Measurements from ENCODE around the gene RXFP4. TPM values are rescaled to one million over a fixed set of nuclear protein-coding genes. Genes with fewer than 3 reads are reported as not detected.

Gene RXFP4
- total RNA-seq, 1 donor from 2014 or later: not detected

DNA sequence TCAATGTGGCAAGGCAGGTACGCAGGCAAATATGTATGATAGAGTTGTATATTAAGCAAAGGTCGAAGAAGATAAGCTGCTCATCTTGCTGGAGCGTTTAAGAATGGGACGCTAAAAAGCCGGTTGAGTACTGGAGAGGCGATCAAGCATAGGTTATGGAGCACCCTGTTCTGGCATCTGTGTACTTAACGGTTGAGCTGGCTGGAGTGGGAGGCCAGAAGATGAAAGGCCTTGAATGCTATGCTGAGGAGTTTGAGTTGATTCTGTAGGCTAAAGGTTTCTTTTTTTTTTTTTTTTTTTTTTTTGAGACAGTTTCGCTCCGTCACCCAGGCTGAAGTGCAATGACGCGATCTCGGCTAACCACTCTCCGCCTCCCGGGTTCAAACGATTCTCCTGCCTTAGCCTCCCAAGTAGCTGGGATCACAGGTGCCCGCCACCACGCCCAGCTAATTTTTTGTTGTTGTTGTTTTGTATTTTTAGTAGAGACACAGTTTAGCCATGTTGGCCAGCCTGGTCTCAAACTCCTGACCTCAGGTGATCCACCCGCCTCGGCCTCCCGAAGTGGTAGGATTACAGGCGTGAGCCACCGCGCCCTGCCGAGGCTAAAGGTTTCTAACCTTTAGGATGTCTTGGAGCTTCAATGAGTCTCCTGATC is 6.4 kb upstream of the RXFP4 start:
- Mint-ChIP-seq H3K4me1 (ENCODE audit: low read depth) (peaks cover 18% of the 10 kb centered on the region), H3K36me3 (ENCODE audit: insufficient read depth) (peaks cover 7% of the 10 kb centered on the region), H3K9me3 (ENCODE audit: low read depth) (no peaks in the 10 kb centered on the region), H3K27me3 (no peaks in the 10 kb centered on the region), H3K27ac (no peak overlapping the region), H3K4me3 (ENCODE audit: low read depth) (no peak overlapping the region)
- no peak for DNase-seq (ENCODE audit: low spot score, unreplicated experiment)
- TF ChIP-seq, protein P1, sequence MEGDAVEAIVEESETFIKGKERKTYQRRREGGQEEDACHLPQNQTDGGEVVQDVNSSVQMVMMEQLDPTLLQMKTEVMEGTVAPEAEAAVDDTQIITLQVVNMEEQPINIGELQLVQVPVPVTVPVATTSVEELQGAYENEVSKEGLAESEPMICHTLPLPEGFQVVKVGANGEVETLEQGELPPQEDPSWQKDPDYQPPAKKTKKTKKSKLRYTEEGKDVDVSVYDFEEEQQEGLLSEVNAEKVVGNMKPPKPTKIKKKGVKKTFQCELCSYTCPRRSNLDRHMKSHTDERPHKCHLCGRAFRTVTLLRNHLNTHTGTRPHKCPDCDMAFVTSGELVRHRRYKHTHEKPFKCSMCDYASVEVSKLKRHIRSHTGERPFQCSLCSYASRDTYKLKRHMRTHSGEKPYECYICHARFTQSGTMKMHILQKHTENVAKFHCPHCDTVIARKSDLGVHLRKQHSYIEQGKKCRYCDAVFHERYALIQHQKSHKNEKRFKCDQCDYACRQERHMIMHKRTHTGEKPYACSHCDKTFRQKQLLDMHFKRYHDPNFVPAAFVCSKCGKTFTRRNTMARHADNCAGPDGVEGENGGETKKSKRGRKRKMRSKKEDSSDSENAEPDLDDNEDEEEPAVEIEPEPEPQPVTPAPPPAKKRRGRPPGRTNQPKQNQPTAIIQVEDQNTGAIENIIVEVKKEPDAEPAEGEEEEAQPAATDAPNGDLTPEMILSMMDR (IDR thresholded peaks at IDR 0.05; ENCODE audit: unreplicated experiment): no peak

DNA sequence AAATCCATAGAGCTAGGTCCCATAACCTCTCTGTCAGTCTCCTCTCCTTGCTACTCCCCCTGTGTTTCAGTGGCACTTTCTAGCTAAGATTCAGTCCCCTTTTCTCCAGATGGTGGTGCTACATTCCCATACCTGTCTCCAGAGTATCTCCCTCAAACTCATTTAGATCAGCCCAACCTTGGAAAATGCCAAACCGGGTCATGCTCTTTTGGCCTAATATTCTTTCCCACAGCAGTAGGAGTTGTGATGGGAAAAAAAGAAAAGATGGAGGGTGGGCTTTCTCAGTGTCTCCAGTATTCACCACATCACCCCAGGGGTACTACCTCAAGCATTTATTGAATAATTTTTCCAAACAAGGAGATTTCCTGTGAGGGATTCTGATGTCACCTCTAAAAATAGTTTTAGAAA is 3.2 kb upstream of the RXFP4 start:
- Mint-ChIP-seq H3K4me3 (ENCODE audit: low read depth) (no peak overlapping the region), H3K4me1 (ENCODE audit: low read depth) (peaks cover 5% of the 10 kb centered on the region), H3K36me3 (ENCODE audit: insufficient read depth) (no peaks in the 10 kb centered on the region), H3K27me3 (no peaks in the 10 kb centered on the region), H3K9me3 (ENCODE audit: low read depth) (no peaks in the 10 kb centered on the region), H3K27ac (peak overlapping the region; percentile 63)
- TF ChIP-seq, protein P1 (IDR thresholded peaks at IDR 0.05; ENCODE audit: unreplicated experiment): peak; percentile 67
- no peak for DNase-seq (ENCODE audit: low spot score, unreplicated experiment)

- TF ChIP-seq, protein P1 (IDR thresholded peaks at IDR 0.05; ENCODE audit: unreplicated experiment): no peak
- no peaks in the 10 kb centered on the region for H3K9me3 Mint-ChIP-seq (ENCODE audit: low read depth)
- DNase-seq (ENCODE audit: low spot score, unreplicated experiment): no peak
- H3K4me3 Mint-ChIP-seq (ENCODE audit: low read depth): no peak overlapping the region
- H3K27me3 Mint-ChIP-seq: no peaks in the 10 kb centered on the region
- H3K27ac Mint-ChIP-seq: peak overlapping the region; percentile 71
- H3K36me3 Mint-ChIP-seq (ENCODE audit: insufficient read depth): no peaks in the 10 kb centered on the region
- H3K4me1 Mint-ChIP-seq (ENCODE audit: low read depth): peaks cover 17% of the 10 kb centered on the region
These were observed 901 bp upstream of the RXFP4 start for GRCh38 chr1:155940482-155940992.

DNA sequence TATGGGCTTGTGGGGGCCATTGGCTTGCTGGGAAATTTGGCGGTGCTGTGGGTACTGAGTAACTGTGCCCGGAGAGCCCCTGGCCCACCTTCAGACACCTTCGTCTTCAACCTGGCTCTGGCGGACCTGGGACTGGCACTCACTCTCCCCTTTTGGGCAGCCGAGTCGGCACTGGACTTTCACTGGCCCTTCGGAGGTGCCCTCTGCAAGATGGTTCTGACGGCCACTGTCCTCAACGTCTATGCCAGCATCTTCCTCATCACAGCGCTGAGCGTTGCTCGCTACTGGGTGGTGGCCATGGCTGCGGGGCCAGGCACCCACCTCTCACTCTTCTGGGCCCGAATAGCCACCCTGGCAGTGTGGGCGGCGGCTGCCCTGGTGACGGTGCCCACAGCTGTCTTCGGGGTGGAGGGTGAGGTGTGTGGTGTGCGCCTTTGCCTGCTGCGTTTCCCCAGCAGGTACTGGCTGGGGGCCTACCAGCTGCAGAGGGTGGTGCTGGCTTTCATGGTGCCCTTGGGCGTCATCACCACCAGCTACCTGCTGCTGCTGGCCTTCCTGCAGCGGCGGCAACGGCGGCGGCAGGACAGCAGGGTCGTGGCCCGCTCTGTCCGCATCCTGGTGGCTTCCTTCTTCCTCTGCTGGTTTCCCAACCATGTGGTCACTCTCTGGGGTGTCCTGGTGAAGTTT is 550 bp downstream of the RXFP4 start:
- Mint-ChIP-seq H3K27me3 (no peaks in the 10 kb centered on the region), H3K27ac (peak overlapping the region; percentile 74), H3K4me1 (ENCODE audit: low read depth) (peaks cover 21% of the 10 kb centered on the region), H3K9me3 (ENCODE audit: low read depth) (no peaks in the 10 kb centered on the region), H3K36me3 (ENCODE audit: insufficient read depth) (peaks cover 5% of the 10 kb centered on the region), H3K4me3 (ENCODE audit: low read depth) (no peak overlapping the region)
- no peak for DNase-seq (ENCODE audit: low spot score, unreplicated experiment)
- TF ChIP-seq, protein P1 (IDR thresholded peaks at IDR 0.05; ENCODE audit: unreplicated experiment): no peak

- no peaks in the 10 kb centered on the region for H3K27me3 Mint-ChIP-seq
- TF ChIP-seq, protein P1 (IDR thresholded peaks at IDR 0.05; ENCODE audit: unreplicated experiment): no peak
- no peak overlapping the region for H3K27ac Mint-ChIP-seq
- peaks cover 21% of the 10 kb centered on the region for H3K4me1 Mint-ChIP-seq (ENCODE audit: low read depth)
- H3K9me3 Mint-ChIP-seq (ENCODE audit: low read depth): no peaks in the 10 kb centered on the region
- DNase-seq (ENCODE audit: low spot score, unreplicated experiment): no peak
- H3K4me3 Mint-ChIP-seq (ENCODE audit: low read depth): no peak overlapping the region
- peaks cover 7% of the 10 kb centered on the region for H3K36me3 Mint-ChIP-seq (ENCODE audit: insufficient read depth)
These were observed 1.2 kb downstream of the RXFP4 start for GRCh38 chr1:155942578-155943141.

Data from progenitor cell of endocrine pancreas (in vitro differentiated cells).